Measurements from ENCODE around the gene ABCB11.
"Not testable (repeated sequence)": the region's sequence is repeated elsewhere in the genome, so short reads cannot be mapped to it uniquely, and the experiment has no call there.

ABCB11 gene

DNA sequence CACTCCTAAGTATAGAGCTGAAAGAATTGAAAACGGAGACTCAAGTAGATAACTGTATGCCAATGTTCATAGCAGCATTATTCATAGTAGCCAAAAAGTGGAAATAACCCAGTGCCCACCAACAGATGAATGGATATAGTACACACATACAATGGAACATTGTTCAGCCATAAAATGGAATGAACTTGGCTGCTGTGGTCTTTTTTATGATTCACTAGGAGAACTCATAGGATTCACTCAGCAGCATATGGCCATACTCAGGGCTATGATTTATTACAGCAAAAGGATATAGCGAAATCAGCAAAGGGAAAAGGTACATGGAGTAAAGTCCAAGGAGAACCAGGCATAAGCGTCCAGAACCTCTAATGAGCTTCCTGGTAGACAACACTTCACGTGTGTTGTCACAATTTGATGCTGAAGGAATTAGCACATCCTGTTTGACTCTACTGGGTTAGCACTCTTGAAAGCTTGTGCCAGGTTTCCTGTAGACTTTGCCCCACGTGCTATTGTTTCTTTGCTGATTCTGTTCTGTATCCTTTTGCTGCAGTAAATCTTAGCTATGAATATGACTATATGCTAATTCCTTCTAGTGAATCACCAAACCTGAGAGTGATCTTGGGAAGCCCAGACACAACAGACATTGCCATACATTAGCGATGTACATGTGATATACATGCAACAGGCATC, 156.6 kb downstream of the ABCB11 start:
- FAIRE-seq: no peak

DNA sequence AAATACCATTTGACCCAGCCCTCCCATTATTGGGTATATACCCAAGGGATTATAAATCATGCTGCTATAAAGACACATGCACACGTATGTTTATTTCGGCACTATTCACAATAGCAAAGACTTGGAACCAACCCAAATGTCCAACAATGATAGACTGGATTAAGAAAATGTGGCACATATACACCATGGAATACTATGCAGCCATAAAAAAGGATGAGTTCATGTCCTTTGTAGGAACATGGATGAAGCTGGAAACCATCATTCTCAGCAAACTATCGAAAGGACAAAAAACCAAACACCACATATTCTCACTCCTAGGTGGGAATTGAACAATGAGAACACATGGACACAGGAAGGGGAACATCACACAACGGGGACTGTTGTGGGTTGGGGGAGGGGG, 160.3 kb downstream of the ABCB11 start:
- FAIRE-seq: not testable (repeated sequence)
